GM20431 (cell line): ENCODE results near the gene AGRN.
"Not testable (repeated sequence)": the region's sequence is repeated elsewhere in the genome, so short reads cannot be mapped to it uniquely, and the experiment has no call there.

Source experiments
- in situ Hi-C: fragments of 300-500 bp; cut with MseI, MboI; formaldehyde crosslinking; loops from one replicate; pipeline ENCODE4 v1.15.0; 2020; ENCODE audit warnings: low sequenced_read_pairs; ENCODE audit not compliant: unreplicated experiment

Gene AGRN

DNA sequence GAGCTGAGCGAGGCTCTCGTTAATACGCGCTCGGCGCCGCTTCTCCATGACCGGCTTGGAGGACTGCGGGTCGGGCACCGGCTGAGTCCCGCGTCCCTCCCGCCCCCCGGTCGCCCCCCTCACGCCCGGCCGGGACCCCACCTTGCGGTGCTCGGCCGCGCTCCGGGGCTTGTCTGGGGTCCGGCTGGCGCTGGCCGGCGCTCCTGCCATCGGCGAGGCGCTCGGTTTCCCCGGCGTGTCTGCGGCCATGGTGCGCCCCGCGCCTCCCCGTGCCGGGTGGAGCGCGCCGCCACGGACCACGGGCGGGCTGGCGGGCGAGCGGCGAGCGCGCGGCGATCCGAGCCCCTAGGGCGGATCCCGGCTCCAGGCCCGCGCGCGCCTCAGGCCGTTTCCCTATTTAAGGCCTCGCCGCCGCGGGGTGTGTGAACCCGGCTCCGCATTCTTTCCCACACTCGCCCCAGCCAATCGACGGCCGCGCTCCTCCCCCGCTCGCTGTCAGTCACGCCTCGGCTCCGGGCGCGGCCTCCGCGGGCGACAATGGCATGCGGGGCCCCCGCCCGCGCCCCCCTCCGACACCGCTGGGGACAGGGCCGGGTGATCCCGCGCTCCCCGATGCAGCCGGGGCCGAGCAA, 20.1 kb upstream of the AGRN start, which contains the start of gene HES4:
HES4 (minus strand) TSS at position 373 of the 632 bp plus-strand sequence; CDS start at position 249, 124 bp downstream.
- in situ Hi-C loops, result no loop called here

DNA sequence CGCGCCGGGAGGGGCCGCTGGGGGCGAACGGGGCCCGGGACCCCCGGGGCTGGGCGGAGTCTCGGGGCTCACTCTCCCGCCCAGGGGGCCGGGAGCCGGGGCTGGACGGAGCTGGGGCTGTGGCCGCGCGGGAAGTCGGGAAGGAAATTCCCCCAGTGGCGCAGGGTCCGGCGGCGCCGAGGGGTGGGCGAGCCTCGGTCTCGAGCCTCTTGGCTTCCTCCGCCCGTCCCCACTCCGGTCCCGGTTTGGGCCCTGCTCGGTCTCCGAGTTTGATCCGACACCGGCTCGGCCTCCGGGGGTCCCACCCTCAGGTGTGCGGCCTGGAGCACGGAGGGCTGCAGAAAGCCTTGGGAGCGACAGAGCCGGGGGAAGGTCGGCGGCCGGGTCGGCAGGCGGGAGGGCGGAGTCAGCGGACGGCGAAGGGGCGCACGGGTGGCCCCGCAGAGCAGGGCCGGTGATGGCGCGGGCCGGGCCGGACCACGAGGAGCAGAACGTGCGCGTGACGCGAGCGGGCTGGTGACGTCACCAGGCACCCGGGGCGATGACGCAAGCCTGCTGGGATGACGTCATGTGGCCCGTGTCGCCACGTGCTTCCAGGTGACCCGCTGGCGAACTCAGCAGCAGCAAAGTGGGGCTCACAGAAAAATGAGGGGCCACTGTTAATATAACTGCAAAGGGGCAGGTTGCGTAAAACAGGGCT, 19.4 kb upstream of the AGRN start:
- in situ Hi-C loops, result no loop called here

DNA sequence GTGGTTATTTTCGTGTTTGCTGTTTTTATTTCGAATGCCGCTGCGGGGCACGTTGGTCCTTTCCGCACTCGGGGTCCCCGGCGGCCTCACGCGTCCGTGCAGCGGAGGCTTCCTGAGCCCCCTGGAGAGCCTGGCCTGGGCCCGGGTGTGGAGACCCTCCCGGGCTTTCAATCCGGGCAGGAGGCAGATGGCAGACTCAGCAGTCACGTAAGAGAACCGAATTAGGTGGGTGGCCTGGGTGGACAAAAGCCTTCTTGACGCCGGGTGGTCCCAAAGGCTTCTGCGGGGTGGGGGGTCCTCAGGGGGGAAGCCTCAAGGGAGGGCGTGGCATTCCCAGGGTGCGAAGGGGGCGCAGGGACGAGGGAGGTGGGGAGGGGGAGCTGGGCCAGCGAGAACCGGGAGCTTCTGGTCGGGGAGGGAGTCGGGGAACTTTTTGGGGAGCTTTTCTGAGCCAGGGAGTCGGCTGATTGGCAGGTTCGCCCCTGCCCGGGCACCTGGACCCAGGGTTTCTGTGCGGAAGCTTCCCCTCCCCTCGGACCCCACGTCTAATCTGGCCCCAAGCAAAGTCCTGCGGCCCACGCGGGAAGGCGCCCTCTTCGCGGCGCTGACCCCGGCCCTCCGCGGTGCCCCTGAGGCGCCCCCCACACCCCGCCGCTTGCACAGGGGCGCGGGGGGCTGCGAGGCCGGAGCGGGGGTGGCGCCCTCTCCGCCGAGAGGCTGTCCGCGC, 18.7 kb upstream of the AGRN start:
- in situ Hi-C loops, result no loop called here

DNA sequence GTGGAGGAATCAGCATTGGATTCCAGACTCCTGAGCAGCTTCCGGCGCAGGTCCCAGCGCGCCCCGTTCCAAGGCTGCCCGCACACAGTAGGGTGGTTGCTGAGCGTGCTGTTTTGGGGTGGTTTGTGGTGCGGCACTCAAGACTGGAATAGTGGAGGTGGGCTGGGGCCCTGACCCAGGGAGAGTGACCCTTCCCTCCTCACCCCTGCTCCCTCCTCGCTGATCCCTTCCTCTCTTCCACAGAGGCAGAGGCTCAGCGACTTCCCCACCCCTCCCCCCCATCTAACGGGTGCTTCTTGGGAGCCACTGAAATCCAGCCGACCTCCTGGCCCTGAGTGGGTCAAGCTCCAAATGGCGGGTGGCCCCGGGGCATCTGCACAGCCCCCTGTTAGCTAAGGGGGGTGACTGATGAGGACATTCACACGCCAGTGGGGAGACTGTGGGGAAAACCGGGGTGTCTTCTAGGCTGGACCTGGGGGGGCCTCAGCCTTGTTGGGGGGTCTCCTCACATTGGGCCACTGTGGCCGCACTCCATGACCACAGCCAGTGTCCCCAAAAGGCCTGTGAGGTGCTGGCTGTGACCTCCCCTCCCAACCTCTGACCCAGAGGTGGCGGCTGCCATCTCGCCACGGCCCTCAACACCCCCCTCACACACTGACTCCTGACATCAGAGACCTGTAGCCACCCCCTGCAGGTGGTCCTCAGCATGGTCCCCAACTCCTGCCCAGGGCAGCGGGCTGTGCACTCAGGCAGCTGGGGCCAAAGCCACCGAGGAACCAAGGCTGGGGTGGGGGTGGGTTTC, 16.1 kb upstream of the AGRN start:
- in situ Hi-C loops, result no loop called here

DNA sequence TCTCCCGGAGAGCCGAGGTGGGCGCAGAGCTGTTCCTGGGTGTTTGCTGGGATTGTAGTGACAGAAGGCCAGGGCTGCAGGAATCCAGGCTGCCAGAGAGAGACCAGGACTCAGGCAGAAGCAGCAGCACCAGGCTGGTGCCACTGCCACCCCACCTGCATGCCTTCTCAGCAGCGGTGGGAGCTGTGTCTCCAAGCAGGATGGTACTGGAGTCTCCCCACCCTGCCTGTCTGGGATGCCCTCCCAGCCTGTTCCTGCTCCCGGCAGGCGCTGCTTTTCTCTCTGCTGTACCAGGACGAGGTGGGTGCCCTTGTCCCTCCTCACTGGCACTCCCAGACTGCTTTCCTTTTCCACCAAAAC, 15.5 kb upstream of the AGRN start:
- in situ Hi-C loops, result no loop called here

DNA sequence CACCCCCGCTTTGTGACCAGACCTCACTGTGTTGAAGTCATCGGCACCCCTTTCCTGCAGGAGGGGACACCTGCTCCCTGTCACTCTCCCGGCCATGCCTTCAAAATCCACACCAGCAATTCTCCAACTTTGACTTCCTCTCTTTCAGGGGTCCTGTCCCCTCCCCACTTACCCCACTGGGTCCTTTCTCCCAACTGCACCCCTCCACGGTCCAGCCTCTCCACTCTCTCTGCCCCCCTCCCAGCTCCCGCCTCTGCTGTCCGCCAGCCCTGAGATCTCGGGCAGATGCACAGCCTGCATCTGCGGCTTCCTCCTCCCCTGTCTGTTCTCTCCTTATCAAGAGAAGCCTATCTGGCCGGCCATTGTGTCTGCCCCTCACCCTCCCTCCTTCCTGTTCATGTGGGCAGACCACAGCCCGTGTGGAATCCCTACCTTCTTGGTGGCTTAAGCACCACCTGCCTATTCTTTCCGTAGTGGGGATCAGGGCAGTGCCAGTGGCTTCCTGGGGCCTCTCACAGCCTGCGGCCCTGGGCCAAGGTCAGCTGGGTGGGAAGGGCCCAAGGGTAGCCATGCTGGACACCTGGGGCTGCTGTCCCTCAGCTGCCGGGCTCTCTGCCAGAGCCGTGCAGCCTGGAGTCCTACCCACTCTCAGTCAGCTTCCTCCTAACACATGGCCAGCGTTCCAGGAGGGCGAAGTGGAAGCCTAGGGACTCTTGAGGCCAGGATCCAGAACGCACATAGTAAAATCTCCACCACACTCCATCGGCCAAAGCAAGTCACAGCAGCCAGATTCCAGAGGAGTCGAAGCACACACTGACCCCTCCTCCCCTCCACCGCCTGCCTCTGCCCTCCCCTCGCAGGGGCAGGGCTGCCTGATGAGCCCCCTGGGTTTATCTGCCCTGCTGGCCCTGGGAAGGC, 14.9 kb upstream of the AGRN start:
- in situ Hi-C loops, result no loop called here

DNA sequence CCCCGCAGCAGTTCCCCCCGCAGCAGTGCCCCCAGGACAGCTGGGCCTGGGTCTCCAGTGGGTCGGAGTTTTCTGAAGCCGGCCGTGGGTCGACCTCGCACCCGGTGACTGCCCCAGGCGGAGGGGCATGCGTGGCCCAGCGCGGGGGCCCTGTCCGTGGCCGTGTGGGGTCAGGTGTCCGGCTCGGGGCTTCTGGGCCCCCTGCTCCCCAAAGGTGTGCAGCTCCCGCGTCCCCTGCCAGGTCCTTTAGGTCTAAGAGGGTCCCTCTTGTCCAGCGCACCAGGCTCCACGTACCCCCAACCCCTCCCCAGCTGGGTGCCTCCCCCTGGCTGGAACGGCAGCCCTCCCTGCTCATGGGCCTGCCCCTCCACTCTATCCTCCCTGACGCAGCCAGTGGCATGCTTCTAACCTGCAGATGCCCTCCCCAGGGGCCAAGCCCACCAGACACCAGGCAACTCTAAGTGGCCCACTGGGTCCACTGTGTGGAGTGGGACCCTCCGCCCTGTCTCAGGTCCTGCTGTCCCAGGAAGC, 14.1 kb upstream of the AGRN start:
- in situ Hi-C loops, result no loop called here

DNA sequence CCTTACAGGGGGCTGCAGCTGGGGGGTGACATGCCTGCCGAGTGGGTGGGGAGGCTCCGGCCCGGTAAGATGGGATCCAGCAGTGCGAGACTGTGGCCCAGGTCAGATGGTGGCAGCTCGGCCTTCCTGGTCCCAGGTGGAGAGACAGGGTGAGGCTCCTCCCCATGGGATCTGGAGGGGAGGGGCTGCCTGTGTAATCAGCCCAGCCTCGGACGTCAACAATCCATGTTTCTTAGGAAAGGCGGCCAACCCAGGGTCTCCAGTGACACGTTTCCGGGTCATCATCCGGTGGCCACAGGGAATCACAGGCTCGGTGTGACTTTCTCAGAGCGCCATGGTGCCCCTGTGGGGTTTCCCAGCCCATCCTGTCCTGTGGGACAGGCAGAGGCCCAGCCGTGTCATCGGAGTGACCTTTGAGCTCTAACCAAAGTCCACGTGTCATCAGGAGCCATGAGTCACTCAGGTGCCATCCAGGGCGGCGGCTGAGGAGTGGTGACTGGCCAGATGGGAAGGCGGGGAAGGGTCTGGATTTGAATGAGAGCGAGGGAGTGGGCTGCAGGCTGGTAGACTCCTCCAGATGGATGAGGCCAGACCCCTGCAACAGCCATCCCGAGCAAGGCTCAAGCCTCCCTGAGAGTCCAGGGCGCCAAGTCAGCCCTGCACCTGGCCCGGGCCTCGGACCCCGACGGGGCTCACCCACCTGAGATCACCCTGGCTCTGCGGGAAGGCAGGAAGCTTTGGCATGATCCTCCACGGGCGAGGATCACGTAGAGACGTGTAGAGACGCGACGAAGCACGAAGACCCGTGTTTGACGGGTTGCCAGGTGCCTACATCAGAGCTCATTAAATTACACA, 13.4 kb upstream of the AGRN start:
- in situ Hi-C loops, result no loop called here

DNA sequence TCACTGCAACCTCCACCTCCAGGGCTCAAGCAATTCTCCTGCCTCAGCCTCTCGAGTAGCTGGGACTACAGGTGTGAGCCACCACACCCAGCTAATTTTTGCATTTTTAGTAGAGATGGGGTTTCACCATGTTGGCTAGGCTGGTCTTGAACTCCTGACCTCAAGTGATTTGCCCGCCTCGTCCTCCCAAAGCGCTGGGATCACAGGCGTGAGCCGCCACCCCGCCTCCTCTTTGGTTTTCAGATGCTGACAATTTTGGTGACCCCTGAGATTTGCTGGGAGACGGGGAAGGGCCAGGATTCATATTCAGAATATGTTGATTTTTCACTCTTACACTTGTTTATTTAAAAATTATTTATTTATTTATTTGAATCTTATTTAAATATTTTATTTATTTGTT, 9.8 kb upstream of the AGRN start:
- in situ Hi-C loops, result not testable (repeated sequence)

DNA sequence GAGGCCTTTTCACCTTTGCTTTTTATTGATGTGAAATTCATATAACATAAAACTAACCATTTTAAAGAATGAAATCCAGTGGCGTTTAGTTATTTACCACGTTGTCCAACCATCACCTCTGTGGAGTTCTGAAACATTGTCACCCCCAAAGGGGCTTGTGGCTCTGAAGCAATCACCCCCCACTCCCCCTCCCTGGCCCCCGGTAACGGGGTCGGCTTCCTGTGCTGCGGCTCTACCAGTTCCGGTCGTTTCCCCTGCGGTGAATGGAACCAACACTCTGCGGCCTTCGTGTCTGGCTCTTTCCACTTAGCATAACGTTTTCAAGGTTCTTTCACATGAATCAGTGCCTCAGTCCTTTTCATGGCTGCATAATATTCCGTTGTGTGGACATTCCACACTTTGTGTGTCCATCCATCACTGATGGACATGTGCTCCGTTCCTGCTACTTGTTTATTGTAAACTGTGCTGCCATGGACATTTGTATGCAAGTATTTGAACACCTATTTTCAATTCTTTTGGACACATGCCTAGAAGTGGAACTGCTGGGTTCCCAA, 8.4 kb upstream of the AGRN start:
- in situ Hi-C loops, result no loop called here

DNA sequence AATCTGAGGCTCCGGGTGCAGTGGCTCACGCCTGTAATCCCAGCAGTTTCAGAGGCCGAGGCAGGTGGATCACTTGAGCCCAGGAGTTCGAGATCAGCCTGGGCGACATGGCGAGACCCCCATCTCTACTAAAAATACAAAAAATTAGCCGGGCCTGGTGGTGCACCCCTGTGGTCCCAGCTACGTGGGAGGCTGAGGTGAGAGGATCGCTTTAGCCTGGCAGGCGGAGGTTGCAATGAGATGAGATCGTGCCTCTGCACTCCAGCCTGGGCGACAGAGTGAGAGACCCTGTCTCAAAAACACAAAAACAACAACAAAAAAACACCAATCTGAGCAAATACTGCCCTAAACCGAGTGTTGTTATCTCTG, 7.2 kb upstream of the AGRN start:
- in situ Hi-C loops, result not testable (repeated sequence)

DNA sequence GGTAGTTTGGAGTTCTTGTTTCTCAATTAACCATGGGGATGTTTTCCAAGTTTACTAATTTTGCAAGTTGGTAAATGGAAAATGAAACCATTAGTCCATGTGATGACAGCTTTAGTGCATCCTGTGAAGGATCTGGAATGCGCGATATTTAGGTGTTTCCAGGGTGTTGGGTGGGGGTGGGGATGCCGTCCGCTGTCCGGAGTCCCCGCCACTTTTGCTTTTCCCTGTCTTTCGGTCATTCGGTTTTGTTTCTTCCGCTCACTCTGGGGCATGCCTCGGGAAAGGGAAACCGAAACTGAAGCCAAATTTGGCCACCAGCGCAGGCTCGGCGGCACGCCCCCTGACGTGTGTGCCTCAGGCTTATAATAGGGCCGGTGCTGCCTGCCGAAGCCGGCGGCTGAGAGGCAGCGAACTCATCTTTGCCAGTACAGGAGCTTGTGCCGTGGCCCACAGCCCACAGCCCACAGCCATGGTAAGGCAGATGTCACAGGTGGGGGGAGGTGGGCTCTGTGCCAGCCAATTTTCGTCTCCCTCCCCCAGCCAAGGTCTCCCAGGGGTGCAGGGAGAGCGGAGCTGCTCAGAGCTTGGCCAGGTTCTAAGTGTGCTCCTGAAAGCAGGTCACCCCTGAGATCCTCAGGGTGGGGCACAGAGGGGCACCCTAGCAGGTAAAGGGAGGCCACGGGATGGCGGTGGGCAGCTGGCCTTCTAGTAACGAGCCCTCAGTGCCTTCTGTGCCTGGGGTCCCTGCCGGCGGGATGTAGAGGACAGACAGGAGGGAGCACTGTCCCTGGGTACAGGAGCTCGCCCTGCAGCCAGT, 6.6 kb upstream of the AGRN start, which contains the start of gene ISG15:
ISG15 (plus strand) TSS at position 393 of the 817 bp plus-strand sequence; CDS start at position 470, 77 bp downstream.
- in situ Hi-C loops, result no loop called here

DNA sequence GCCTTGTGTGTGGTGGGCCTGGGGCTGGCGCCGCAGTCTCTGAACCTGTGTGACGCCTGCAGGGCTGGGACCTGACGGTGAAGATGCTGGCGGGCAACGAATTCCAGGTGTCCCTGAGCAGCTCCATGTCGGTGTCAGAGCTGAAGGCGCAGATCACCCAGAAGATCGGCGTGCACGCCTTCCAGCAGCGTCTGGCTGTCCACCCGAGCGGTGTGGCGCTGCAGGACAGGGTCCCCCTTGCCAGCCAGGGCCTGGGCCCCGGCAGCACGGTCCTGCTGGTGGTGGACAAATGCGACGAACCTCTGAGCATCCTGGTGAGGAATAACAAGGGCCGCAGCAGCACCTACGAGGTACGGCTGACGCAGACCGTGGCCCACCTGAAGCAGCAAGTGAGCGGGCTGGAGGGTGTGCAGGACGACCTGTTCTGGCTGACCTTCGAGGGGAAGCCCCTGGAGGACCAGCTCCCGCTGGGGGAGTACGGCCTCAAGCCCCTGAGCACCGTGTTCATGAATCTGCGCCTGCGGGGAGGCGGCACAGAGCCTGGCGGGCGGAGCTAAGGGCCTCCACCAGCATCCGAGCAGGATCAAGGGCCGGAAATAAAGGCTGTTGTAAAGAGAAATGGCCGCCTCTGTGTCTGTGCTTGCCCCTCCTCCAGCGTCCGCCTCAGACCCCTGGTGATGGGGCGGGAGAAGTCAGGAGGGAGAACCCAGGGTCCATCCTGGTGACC, 5.8 kb upstream of the AGRN start:
- in situ Hi-C loops, result no loop called here

DNA sequence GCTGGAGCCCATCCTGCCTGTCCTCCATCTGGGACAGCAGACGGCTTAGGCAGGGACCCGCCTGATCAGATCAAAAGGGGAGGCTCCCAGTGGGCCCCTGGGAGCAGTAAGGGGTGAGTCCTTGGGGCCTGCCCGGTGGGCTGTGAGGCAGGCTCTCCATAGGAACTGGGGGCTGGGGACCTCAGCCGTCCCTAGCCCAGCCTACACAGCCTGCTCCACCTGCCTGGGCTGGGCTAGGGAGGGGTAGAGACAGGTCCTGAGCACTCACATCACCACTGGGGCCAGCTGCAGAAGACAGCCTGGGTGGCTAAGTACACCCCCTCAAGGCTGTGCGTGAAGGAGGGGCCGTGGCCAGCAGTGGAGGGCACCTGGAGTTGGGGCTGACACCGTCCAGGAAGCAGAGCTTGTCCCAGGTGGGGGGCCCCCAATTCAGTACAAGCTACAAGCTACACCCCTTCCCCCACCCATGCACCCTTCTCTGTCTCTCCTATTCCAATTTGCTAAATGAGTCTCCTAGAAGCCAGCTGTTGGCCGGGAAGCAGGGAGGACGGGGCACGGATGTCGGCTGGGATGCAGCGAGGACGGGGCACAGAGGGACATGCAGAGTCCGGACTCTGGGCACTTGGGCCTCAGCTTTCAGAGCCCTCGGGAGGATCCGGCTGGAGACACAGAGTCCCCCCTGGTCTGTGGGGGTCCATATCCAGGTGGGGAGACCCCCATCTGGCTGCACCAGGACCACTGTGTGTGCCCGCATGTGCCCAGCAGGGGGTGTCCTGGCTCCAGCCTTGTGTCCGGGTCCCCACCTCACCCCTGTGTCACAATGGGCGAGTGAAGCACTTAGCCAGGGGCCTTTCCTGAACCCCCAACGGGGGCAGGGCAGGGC, 4.9 kb upstream of the AGRN start:
- in situ Hi-C loops, result no loop called here
